SJCRH30 (cell line): ENCODE measurements around the gene PCDHGA12. TPM values are rescaled to one million over a fixed set of nuclear protein-coding genes. Genes with fewer than 3 reads are reported as not detected.
A peak's percentile ranks its signal among the peaks of the same experiment; 100 is the strongest.
"Not testable (repeated sequence)": the region's sequence is repeated elsewhere in the genome, so short reads cannot be mapped to it uniquely, and the experiment has no call there.

Source experiments
- DNase-seq, 2 experiments: peaks; one replicate each; pipeline ENCODE4 v3.0.0-alpha.2; 2015 to 2020
- H3K27ac ChIP-seq: fragments of 250-450 bp; sonication (Bioruptor Pico); 2 replicates; pipeline ENCODE4 v1.5.1; 2020; ENCODE audit warnings: mild to moderate bottlenecking, moderate library complexity
- H3K27me3 ChIP-seq: fragments of 250-450 bp; sonication (Bioruptor Pico); 2 replicates; pipeline ENCODE4 v1.5.1; 2020; ENCODE audit warnings: mild to moderate bottlenecking, moderate library complexity
- H3K36me3 ChIP-seq: fragments of 250-450 bp; sonication (Bioruptor Pico); 2 replicates; pipeline ENCODE4 v1.5.1; 2020; ENCODE audit warnings: mild to moderate bottlenecking, moderate library complexity
- H3K4me1 ChIP-seq: fragments of 250-450 bp; sonication (Bioruptor Pico); 2 replicates; pipeline ENCODE4 v1.5.1; 2020; ENCODE audit warnings: mild to moderate bottlenecking, moderate library complexity
- H3K4me3 ChIP-seq: fragments of 250-450 bp; sonication (Bioruptor Pico); 2 replicates; pipeline ENCODE4 v1.5.1; 2020; ENCODE audit warnings: mild to moderate bottlenecking, moderate library complexity
- H3K9me3 ChIP-seq: fragments of 250-450 bp; sonication (Bioruptor Pico); replicated peaks from 2 replicates; pipeline ENCODE4 v1.5.1; 2020; ENCODE audit warnings: mild to moderate bottlenecking, moderate library complexity
- total RNA-seq: library from RNA; depleted of rRNA; stranded (reverse); fragments of >200 nt; shearing (Covaris generic); gene quantifications from 2 replicates; pipeline ENCODE4 v1.2.3, GENCODE V29; 2014

PCDHGA12 gene
- total RNA-seq, 1 experiment from 2014 or later, result 1.4 TPM

GRCh38 chr5:141398608-141399007 is 31.7 kb upstream of the PCDHGA12 start:
- Histone ChIP-seq H3K36me3 (peaks cover 30% of the 10 kb centered on the region), H3K27ac (no peak overlapping the region), H3K4me3 (no peak overlapping the region), H3K4me1 (no peaks in the 10 kb centered on the region), H3K27me3 (no peaks in the 10 kb centered on the region), H3K9me3 (peaks cover 12% of the 10 kb centered on the region)
- no peak for DNase-seq

- Histone ChIP-seq H3K4me3 (no peak overlapping the region), H3K9me3 (peaks cover 9% of the 10 kb centered on the region), H3K36me3 (peaks cover 25% of the 10 kb centered on the region), H3K27me3 (no peaks in the 10 kb centered on the region), H3K4me1 (no peaks in the 10 kb centered on the region), H3K27ac (no peak overlapping the region)
- DNase-seq, result no peak
Observed at GRCh38 chr5:141399555-141400258, 30.6 kb upstream of the PCDHGA12 start.

- H3K27me3 ChIP-seq, result no peaks in the 10 kb centered on the region
- peaks cover 25% of the 10 kb centered on the region for H3K36me3 ChIP-seq
- DNase-seq, result peak in 1 of 2 experiments; percentile 11
- H3K4me1 ChIP-seq, result no peaks in the 10 kb centered on the region
- no peak within 1 kb of the TSS for H3K4me3 ChIP-seq
- no peak within 1 kb of the TSS for H3K27ac ChIP-seq
- H3K9me3 ChIP-seq, result peaks cover 7% of the 10 kb centered on the region
Observed at GRCh38 chr5:141402553-141403243, 27.6 kb upstream of the PCDHGA12 start, which contains the start of gene PCDHGA9. TSS of gene PCDHGA9 (plus strand) at chr5:141402778. CDS start at chr5:141402953, 175 bp downstream.

GRCh38 chr5:141403387-141403786 is 26.9 kb upstream of the PCDHGA12 start:
- no peak overlapping the region for H3K4me3 ChIP-seq
- no peaks in the 10 kb centered on the region for H3K4me1 ChIP-seq
- H3K9me3 ChIP-seq, result peaks cover 6% of the 10 kb centered on the region
- no peak for DNase-seq
- no peak overlapping the region for H3K27ac ChIP-seq
- peaks cover 25% of the 10 kb centered on the region for H3K36me3 ChIP-seq
- H3K27me3 ChIP-seq, result no peaks in the 10 kb centered on the region

GRCh38 chr5:141407790-141408505 is 22.4 kb upstream of the PCDHGA12 start, which contains the start of gene PCDHGB6:
TSS of gene PCDHGB6 (plus strand) at chr5:141408021. CDS start at chr5:141408203, 182 bp downstream.
- H3K4me3 ChIP-seq, H3K27me3 ChIP-seq, H3K27ac ChIP-seq, H3K4me1 ChIP-seq, DNase-seq, H3K9me3 ChIP-seq: not testable (repeated sequence)
- peaks cover 10% of the 10 kb centered on the region for H3K36me3 ChIP-seq

- Histone ChIP-seq H3K9me3 (0 out of 2 replicates have a peak, but pooled peaks cover 5% of the 10 kb centered on the region), H3K36me3 (peaks cover 16% of the 10 kb centered on the region)
Observed at GRCh38 chr5:141409598-141410306, 20.6 kb upstream of the PCDHGA12 start.

GRCh38 chr5:141411575-141411974 is 18.7 kb upstream of the PCDHGA12 start:
- H3K9me3 ChIP-seq, result peaks cover 12% of the 10 kb centered on the region; the same call in 1 of the 2 replicates

More at GRCh38 chr5:141409598-141410306, 20.6 kb upstream of the PCDHGA12 start:
- Histone ChIP-seq H3K27me3 (no peaks in the 10 kb centered on the region), H3K27ac (no peak overlapping the region), H3K4me1 (no peaks in the 10 kb centered on the region), H3K4me3 (no peak overlapping the region)
- no peak for DNase-seq

GRCh38 chr5:141412854-141413539 is 17.3 kb upstream of the PCDHGA12 start, which contains the start of gene PCDHGA10:
TSS of gene PCDHGA10 (plus strand) at chr5:141412987. CDS start at chr5:141413176, 189 bp downstream.
- Histone ChIP-seq H3K27ac (no peak within 1 kb of the TSS), H3K4me1 (no peaks in the 10 kb centered on the region), H3K4me3 (no peak within 1 kb of the TSS), H3K27me3 (no peaks in the 10 kb centered on the region), H3K36me3 (peaks cover 19% of the 10 kb centered on the region), H3K9me3 (peaks cover 17% of the 10 kb centered on the region)
- peak in 1 of 2 experiments; percentile 4 for DNase-seq

More at GRCh38 chr5:141411575-141411974, 18.7 kb upstream of the PCDHGA12 start:
- no peaks in the 10 kb centered on the region for H3K27me3 ChIP-seq
- peaks cover 16% of the 10 kb centered on the region for H3K36me3 ChIP-seq
- H3K4me1 ChIP-seq, result no peaks in the 10 kb centered on the region
- DNase-seq, result no peak
- no peak overlapping the region for H3K4me3 ChIP-seq
- no peak overlapping the region for H3K27ac ChIP-seq

GRCh38 chr5:141413540-141414069 is 16.7 kb upstream of the PCDHGA12 start:
- H3K4me3 ChIP-seq, result no peak overlapping the region
- H3K27me3 ChIP-seq, result no peaks in the 10 kb centered on the region
- H3K27ac ChIP-seq, result no peak overlapping the region
- DNase-seq, result no peak
- peaks cover 17% of the 10 kb centered on the region for H3K9me3 ChIP-seq
- H3K36me3 ChIP-seq, result peaks cover 19% of the 10 kb centered on the region
- no peaks in the 10 kb centered on the region for H3K4me1 ChIP-seq

- not testable (repeated sequence) for DNase-seq, H3K4me1 ChIP-seq, H3K4me3 ChIP-seq, H3K27ac ChIP-seq, H3K27me3 ChIP-seq
- H3K9me3 ChIP-seq, result peaks cover 17% of the 10 kb centered on the region
- H3K36me3 ChIP-seq, result peaks cover 17% of the 10 kb centered on the region
Observed at GRCh38 chr5:141414548-141415274, 15.6 kb upstream of the PCDHGA12 start.

GRCh38 chr5:141415275-141415618 is 15.1 kb upstream of the PCDHGA12 start:
- H3K4me3 ChIP-seq, DNase-seq, H3K4me1 ChIP-seq, H3K27me3 ChIP-seq, H3K27ac ChIP-seq: not testable (repeated sequence)
- H3K36me3 ChIP-seq, result peaks cover 18% of the 10 kb centered on the region
- H3K9me3 ChIP-seq, result peaks cover 17% of the 10 kb centered on the region

GRCh38 chr5:141417494-141418172 is 12.7 kb upstream of the PCDHGA12 start, which contains the start of gene PCDHGB7:
TSS of gene PCDHGB7 (plus strand) at chr5:141417677. CDS start at chr5:141417860, 183 bp downstream.
- H3K27ac ChIP-seq, H3K4me3 ChIP-seq: not testable (repeated sequence)

More at GRCh38 chr5:141417494-141418172, 12.7 kb upstream of the PCDHGA12 start, which contains the start of gene PCDHGB7:
- not testable (repeated sequence) for H3K27me3 ChIP-seq, H3K4me1 ChIP-seq
- DNase-seq, result peak in 1 of 2 experiments; percentile 15
- H3K36me3 ChIP-seq, result peaks cover 20% of the 10 kb centered on the region; the same call in 1 of the 2 replicates
- H3K9me3 ChIP-seq, result peaks cover 16% of the 10 kb centered on the region
